GM23248 (cell line): ENCODE data around the gene SLITRK3. TPM values are rescaled to one million over a fixed set of nuclear protein-coding genes. Genes with fewer than 3 reads are reported as not detected.

Experiments
- DNase-seq: peaks from one replicate; pipeline ENCODE4 v3.0.0-alpha.2; 2015
- H2AFZ ChIP-seq: fragments of 200-600 bp; sonication (generic); 2 replicates; pipeline ENCODE4 v1.6.1; 2016; ENCODE audit warnings: antibody characterized with exemption
- H3F3A ChIP-seq: fragments of 200-600 bp; sonication (generic); 2 replicates; pipeline ENCODE4 v1.6.1; 2016; ENCODE audit warnings: mild to moderate bottlenecking, antibody characterized with exemption, mixed run types; ENCODE audit not compliant: insufficient read depth
- H3K27ac ChIP-seq: fragments of 200-600 bp; sonication (generic); 2 replicates; pipeline ENCODE4 v1.5.1; 2016; ENCODE audit warnings: mild to moderate bottlenecking
- H3K27me3 ChIP-seq: fragments of 200-600 bp; sonication (generic); replicated peaks from 2 replicates; pipeline ENCODE4 v1.6.1; 2016; ENCODE audit warnings: mild to moderate bottlenecking; ENCODE audit not compliant: insufficient read depth
- H3K36me3 ChIP-seq: fragments of 200-600 bp; sonication (generic); 2 replicates; pipeline ENCODE4 v1.6.1; 2016; ENCODE audit warnings: low read depth, mild to moderate bottlenecking
- H3K4me1 ChIP-seq: fragments of 200-600 bp; sonication (generic); 2 replicates; pipeline ENCODE4 v1.6.1; 2016; ENCODE audit warnings: mild to moderate bottlenecking; ENCODE audit not compliant: insufficient read depth
- H3K4me2 ChIP-seq: fragments of 200-600 bp; sonication (generic); one replicate; pipeline ENCODE4 v1.6.1; 2016; ENCODE audit warnings: mild to moderate bottlenecking; ENCODE audit not compliant: unreplicated experiment
- H3K4me3 ChIP-seq: fragments of 200-600 bp; sonication (generic); 2 replicates; pipeline ENCODE4 v1.5.1; 2016; ENCODE audit warnings: mild to moderate bottlenecking
- H3K79me2 ChIP-seq: fragments of 200-600 bp; sonication (generic); 2 replicates; pipeline ENCODE4 v1.6.1; 2016; ENCODE audit warnings: mild to moderate bottlenecking; ENCODE audit not compliant: insufficient read depth
- H3K9ac ChIP-seq: fragments of 200-600 bp; sonication (generic); 2 replicates; pipeline ENCODE4 v1.6.1; 2016; ENCODE audit warnings: mild to moderate bottlenecking
- H3K9me2 ChIP-seq: fragments of 200-600 bp; sonication (generic); 2 replicates; pipeline ENCODE4 v1.6.1; 2016; ENCODE audit warnings: mixed run types, mild to moderate bottlenecking, moderate library complexity; ENCODE audit not compliant: insufficient read depth
- H3K9me3 ChIP-seq: fragments of 200-600 bp; sonication (generic); one replicate; pipeline ENCODE4 v1.6.1; 2017; ENCODE audit warnings: low read depth
- H4K20me1 ChIP-seq: fragments of 200-600 bp; sonication (generic); 2 replicates; pipeline ENCODE4 v1.6.0; 2016; ENCODE audit not compliant: insufficient read depth
- EZH2 ChIP-seq: fragments of 200-600 bp; sonication (generic); IDR thresholded peaks from 2 replicates; pipeline ENCODE4 v1.6.1; 2018; ENCODE audit warnings: antibody characterized with exemption, mild to moderate bottlenecking; ENCODE audit not compliant: insufficient read depth, poor library complexity, severe bottlenecking
- EZH2phosphoT487 ChIP-seq: fragments of 200-600 bp; sonication (generic); IDR thresholded peaks from 2 replicates; pipeline ENCODE4 v1.6.1; 2018; ENCODE audit warnings: antibody characterized with exemption, moderate library complexity, mild to moderate bottlenecking, low read depth; ENCODE audit not compliant: insufficient read depth
- WGBS, 2 experiments: methylation state at CpG; one replicate each; pipeline ENCODE4 v1.1.6; 2015 to 2017; ENCODE audit warnings: low lambda C conversion rate in 2 of 2, low coverage in 1 of 2; ENCODE audit errors: missing lambda C conversion rate in 2 of 2; 5-methylcytosine and 5-hydroxymethylcytosine counted together
- in situ Hi-C: fragments of 300-500 bp; cut with MboI; formaldehyde crosslinking; loops from 2 replicates; pipeline ENCODE4 v1.15.0; 2020
- polyA plus RNA-seq: library from polyadenylated mRNA; unstranded; fragments of >200 nt; fragmentation: Nextera tagmentation; extraction: Ambion mirVana; gene quantifications from 2 replicates; pipeline ENCODE4 v1.2.1, GENCODE V29; 2016
- total RNA-seq: library from RNA; depleted of rRNA; stranded (reverse); fragments of >200 nt; shearing (Covaris generic); gene quantifications from 2 replicates; pipeline ENCODE4 v1.2.3, GENCODE V29; 2014

SLITRK3 gene
- total and polyA plus RNA-seq, 2 experiments from 2014 or later: not detected

GRCh38 chr3:165201964-165202363 is 5.8 kb upstream of the SLITRK3 start:
- Histone ChIP-seq H2AFZ (no peak overlapping the region), H3K4me1 (no peaks in the 10 kb centered on the region), H3K27ac (no peak overlapping the region), H4K20me1 (no peaks in the 10 kb centered on the region), H3K79me2 (no peaks in the 10 kb centered on the region), H3K9me3 (no peaks in the 10 kb centered on the region), H3K4me2 (no peak overlapping the region), H3K4me3 (no peak overlapping the region), H3K9me2 (no peaks in the 10 kb centered on the region), H3F3A (no peaks in the 10 kb centered on the region), H3K9ac (no peak overlapping the region), H3K36me3 (no peaks in the 10 kb centered on the region), H3K27me3 (peaks cover 10% of the 10 kb centered on the region)
- TF ChIP-seq EZH2 (no peak), EZH2phosphoT487 (no peak)
- no peak for DNase-seq
- WGBS, 2 experiments: 48 to 66% methylated on average over 2 of the region's 2 CpGs
- in situ Hi-C loops: no loop called here

- no peaks in the 10 kb centered on the region for H3F3A ChIP-seq
- H3K79me2 ChIP-seq: no peaks in the 10 kb centered on the region
- WGBS, 2 experiments: 84 to 90% methylated on average over 3 of the region's 3 CpGs
- in situ Hi-C loops: no loop called here
- no peak overlapping the region for H2AFZ ChIP-seq
- no peak for TF ChIP-seq EZH2
- TF ChIP-seq EZH2phosphoT487: no peak
- no peaks in the 10 kb centered on the region for H3K9me2 ChIP-seq
- no peak overlapping the region for H3K4me3 ChIP-seq
- H3K9ac ChIP-seq: no peak overlapping the region
- H3K36me3 ChIP-seq: no peaks in the 10 kb centered on the region
- no peaks in the 10 kb centered on the region for H3K9me3 ChIP-seq
- peaks cover 41% of the 10 kb centered on the region for H3K27me3 ChIP-seq
- H3K4me1 ChIP-seq: no peaks in the 10 kb centered on the region
- H3K4me2 ChIP-seq: no peak overlapping the region
- no peaks in the 10 kb centered on the region for H4K20me1 ChIP-seq
- DNase-seq: no peak
- no peak overlapping the region for H3K27ac ChIP-seq
Measured at GRCh38 chr3:165197481-165197800, 1.3 kb upstream of the SLITRK3 start.

- Histone ChIP-seq H3K9ac (no peak overlapping the region), H3K4me2 (peak overlapping the region; percentile 51), H2AFZ (peak overlapping the region; percentile 63), H3K36me3 (no peaks in the 10 kb centered on the region), H3K4me1 (no peaks in the 10 kb centered on the region), H3K9me2 (no peaks in the 10 kb centered on the region), H3K79me2 (no peaks in the 10 kb centered on the region), H3K27ac (no peak overlapping the region), H3K27me3 (peaks cover 41% of the 10 kb centered on the region), H4K20me1 (no peaks in the 10 kb centered on the region), H3F3A (no peaks in the 10 kb centered on the region), H3K9me3 (no peaks in the 10 kb centered on the region), H3K4me3 (peak overlapping the region; percentile 36)
- DNase-seq: peak; percentile 16
- in situ Hi-C loops: no loop called here
- TF ChIP-seq EZH2 (peak; percentile 75), EZH2phosphoT487 (no peak)
- 10 to 11% methylated on average over 40 to 50 of the region's 50 CpGs for WGBS, 2 experiments
Measured at GRCh38 chr3:165196577-165197480, 645 bp upstream of the SLITRK3 start.

GRCh38 chr3:165195241-165195639 is 944 bp downstream of the SLITRK3 start:
- H3K27ac ChIP-seq: no peak overlapping the region
- H3K4me3 ChIP-seq: no peak overlapping the region
- H2AFZ ChIP-seq: no peak overlapping the region
- H3K9ac ChIP-seq: no peak overlapping the region
- DNase-seq: no peak
- H3K4me2 ChIP-seq: no peak overlapping the region
- H3K36me3 ChIP-seq: no peaks in the 10 kb centered on the region
- 7 to 8% methylated on average over 18 of the region's 18 CpGs for WGBS, 2 experiments
- no peaks in the 10 kb centered on the region for H3K79me2 ChIP-seq
- H3K9me2 ChIP-seq: no peaks in the 10 kb centered on the region
- no peaks in the 10 kb centered on the region for H3F3A ChIP-seq
- no peaks in the 10 kb centered on the region for H4K20me1 ChIP-seq
- H3K4me1 ChIP-seq: no peaks in the 10 kb centered on the region
- H3K27me3 ChIP-seq: peaks cover 41% of the 10 kb centered on the region
- in situ Hi-C loops: no loop called here
- no peak for TF ChIP-seq EZH2
- TF ChIP-seq EZH2phosphoT487: no peak
- H3K9me3 ChIP-seq: no peaks in the 10 kb centered on the region
